NCI-H526 (cell line): Measurements from ENCODE around the gene CPNE7.

Source experiments
- DNase-seq, 2 experiments: peaks; one replicate each; lab custom pipeline; 2025; lab: John Stamatoyannopoulos, UW

CPNE7 gene

DNA sequence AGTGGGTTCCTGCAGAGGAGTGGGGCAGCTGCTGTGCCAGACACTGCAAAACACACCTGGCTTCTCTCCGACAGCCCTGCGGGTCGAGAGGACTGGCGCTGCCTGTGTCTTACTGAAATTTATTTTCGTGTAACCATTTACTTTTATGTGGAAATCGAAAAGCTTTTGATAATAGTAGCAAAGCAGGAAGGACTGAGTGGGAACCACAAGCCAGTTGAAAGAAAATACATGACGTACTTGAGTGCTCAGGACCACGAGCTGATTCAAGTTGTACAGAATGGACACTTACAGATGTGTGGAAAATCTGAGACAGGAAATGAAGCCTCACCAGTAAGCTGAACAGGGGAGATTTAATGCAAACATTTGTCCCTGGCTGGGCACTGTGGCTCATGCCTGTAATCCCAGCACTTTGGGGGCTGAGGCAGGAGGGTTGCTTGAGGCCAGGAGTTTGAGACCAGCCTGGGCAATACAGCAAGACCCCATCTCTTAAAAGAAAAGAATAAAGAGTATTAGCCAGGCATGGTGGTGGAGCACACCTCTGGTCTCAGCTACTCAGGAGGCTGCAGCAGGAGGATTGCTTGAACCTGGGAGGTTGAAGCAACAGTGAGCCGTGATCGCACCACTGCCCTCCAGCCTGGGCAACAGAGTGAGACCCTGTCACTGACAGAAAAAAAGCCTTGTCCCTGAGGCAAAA is 26.4 kb upstream of the CPNE7 start:
- DNase-seq = no peak

DNA sequence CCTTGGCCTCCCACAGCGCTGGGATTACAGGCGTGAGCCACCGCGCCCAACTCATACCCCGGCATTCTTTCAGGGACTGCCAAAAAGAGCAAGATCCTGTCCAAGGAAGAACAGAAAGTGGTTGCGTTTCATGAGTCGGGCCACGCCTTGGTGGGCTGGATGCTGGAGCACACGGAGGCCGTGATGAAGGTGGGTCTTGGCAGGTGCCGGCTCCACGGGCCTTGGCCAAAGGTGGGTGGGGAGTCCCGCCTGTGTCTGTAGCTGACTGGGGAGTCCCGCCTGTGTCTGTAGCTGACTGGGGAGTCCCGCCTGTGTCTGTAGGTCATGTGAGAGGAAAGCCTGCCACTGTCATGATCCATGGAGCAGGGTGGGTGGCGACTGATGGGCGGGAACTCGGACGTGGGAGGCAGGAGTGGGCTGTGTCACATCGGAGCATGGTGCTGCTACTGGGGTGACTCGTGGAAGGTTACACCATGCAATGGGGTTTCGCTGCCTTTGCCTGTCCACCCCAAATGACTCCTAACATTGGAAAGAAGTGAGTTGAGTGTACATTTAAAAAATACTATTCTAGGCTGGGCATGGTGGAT is 25.0 kb upstream of the CPNE7 start:
- DNase-seq = no peak

- DNase-seq = no peak
These were observed 23.2 kb upstream of the CPNE7 start for GRCh38 chr16:89552329-89552728.

- DNase-seq = no peak
These were observed 22.6 kb upstream of the CPNE7 start for GRCh38 chr16:89552913-89553312.

- no peak for DNase-seq
These were observed 21.8 kb upstream of the CPNE7 start for GRCh38 chr16:89553733-89554132.

DNA sequence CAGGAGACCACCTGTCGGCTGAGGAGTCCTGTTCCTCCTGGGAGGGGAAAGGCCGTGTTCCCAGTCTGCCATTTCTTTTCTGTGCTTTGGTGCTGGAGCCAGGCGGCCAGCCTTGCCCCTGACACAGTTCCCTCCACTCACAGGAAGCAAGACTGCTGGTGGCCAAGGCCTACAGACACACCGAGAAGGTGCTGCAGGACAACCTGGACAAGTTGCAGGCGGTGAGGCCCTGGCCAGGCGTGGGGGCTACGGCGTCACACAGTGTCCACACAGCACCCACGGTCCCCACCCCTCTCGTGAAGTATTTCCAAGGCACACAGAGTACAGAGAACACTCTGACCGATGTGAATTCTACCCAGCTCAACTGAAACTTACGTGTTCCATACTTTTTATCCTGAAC is 21.2 kb upstream of the CPNE7 start:
- no peak for DNase-seq

DNA sequence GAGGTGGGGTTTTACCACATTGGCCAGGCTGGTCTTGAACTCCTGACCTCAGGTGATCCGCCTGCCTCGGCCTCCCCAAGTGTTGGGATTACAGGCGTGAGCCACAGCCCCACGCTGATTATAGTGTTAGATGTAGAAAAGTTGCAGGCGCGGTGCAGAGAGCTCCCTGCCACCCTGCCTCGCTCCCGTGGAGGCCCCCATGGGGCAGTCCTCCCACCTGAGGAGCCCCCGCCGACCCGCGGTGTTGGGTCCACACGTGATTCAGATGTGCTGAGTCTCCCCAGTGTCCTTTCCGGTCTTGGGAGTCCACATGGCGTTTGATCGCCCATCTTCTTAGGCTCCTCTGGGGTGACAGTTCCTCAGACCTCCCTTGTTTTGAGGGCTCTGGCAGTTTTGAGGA is 20.3 kb upstream of the CPNE7 start:
- DNase-seq = no peak

DNA sequence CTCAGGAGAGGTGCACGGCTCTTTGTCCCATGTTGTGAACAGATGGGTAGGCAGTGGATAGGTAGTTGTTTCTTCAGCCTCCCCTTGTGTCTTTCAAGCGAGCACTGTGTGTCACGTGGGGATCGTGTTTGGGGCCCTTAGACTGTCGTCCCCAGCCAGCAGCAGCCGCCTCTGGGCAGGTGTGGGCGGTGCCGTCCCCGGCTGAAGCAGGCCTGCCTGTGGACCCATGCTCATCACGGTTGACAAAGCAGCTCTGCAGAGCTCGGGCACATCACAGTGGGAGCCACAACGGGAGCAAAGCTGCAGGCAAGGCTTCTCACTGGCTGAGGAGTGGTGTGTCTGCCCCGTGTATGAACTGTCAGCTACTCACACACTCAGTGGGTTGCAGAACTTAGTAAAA is 19.8 kb upstream of the CPNE7 start:
- DNase-seq = no peak

- peak in 1 of 2 experiments; percentile 62 for DNase-seq
These were observed 18.5 kb upstream of the CPNE7 start for GRCh38 chr16:89556750-89557689.

GRCh38 chr16:89557690-89558490 is 17.7 kb upstream of the CPNE7 start:
- DNase-seq = no peak

DNA sequence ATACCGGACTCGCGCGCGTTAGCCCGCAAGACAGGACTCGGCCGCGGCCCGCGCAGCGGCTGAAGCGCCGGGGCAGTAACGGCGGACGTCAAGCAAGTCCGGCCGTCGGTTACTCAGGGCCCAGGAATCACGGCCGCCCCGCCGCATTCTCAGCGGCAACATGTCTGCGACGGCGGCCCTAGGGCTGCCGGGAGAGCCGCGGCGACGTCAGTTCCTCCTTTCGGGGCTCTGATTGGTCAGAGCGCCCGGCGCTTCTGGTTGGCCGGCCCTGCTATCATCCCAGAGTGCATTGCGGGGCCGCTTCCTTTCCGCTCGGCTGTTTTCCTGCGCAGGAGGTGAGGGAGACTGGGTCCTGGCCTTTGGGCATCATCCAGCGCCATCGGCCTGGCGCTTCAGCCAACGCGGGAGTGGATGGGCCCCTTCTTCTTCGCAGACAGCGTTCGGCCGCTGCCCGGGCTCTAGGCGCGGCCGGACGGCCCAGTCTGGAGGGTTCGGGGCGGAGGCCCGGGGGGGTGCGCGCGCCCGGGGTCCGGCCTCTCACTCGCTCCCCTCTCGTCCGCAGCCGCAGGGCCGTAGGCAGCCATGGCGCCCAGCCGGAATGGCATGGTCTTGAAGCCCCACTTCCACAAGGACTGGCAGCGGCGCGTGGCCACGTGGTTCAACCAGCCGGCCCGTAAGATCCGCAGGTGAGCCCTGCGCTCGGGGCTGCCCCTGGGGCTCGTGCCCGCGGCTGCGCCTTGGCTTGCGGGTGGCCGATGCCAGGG is 15.0 kb upstream of the CPNE7 start, which contains the start of gene RPL13:
Gene RPL13 (plus strand): TSS at position 305 of the 764 bp plus-strand sequence. CDS start 278 bp downstream, at position 583.
- DNase-seq = peak; percentile 67 to 95

DNA sequence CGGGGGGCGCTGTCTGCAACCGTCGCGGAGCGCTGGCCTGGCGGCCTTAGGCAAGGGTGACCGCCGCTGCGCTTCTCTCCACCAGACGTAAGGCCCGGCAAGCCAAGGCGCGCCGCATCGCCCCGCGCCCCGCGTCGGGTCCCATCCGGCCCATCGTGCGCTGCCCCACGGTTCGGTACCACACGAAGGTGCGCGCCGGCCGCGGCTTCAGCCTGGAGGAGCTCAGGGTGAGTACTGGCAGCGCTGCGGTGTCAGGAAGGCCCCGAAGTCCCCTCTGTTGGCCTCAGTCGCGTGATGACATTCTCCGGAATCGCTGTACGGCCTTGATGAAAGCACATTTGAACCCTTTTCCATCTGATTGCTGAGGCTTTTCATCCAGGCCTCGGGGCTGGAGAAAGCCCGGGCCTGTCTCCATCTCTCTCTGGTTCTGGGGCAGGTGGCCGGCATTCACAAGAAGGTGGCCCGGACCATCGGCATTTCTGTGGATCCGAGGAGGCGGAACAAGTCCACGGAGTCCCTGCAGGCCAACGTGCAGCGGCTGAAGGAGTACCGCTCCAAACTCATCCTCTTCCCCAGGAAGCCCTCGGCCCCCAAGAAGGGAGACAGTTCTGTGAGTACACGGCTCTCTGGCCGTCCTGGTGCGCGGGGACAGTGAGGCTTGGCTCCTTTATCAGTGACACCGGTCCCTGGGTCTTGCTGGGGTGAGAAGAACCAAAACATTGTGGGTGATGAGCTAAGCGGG is 14.2 kb upstream of the CPNE7 start:
- no peak for DNase-seq

GRCh38 chr16:89561884-89562599 is 13.5 kb upstream of the CPNE7 start:
- DNase-seq = no peak

- DNase-seq = no peak
These were observed 12.6 kb upstream of the CPNE7 start for GRCh38 chr16:89562939-89563338.

- no peak for DNase-seq
These were observed 11.7 kb upstream of the CPNE7 start for GRCh38 chr16:89563639-89564392.

GRCh38 chr16:89564476-89565255 is 10.9 kb upstream of the CPNE7 start:
- DNase-seq = peak in 1 of 2 experiments; percentile 37

DNA sequence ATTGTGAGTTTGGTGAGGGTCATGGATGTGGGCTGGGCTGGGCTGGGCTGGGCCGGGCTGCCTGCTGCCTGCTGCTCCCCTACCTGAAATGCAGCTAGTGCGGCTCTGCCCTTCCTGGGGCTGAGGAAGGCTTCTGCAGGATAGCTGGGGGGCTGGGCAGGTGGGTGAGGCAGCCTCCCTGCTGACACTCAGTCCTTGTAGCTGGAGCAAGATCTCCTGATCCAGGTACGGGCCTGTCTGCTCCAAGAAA is 10.4 kb upstream of the CPNE7 start:
- no peak for DNase-seq
